ENCODE results near the gene CPSF3. TPM values are rescaled to one million over a fixed set of nuclear protein-coding genes. Genes with fewer than 3 reads are reported as not detected.

The CPSF3 gene
- total RNA-seq, 1 experiment from 2014 or later: 95.5 TPM

- no peaks in the 10 kb centered on the region for H3K9me3 ChIP-seq (ENCODE audit: control insufficient read depth, low read depth, low read length)
- H4K5ac ChIP-seq (ENCODE audit: insufficient read length, low read depth, low read length): no peak overlapping the region
- no peaks in the 10 kb centered on the region for H4K20me1 ChIP-seq (ENCODE audit: control insufficient read depth, insufficient read depth, insufficient read length)
- H3K4ac ChIP-seq (ENCODE audit: low read depth, low read length): no peak overlapping the region
- H3K9me3 Mint-ChIP-seq: no peaks in the 10 kb centered on the region
- no peaks in the 10 kb centered on the region for H3K27me3 ChIP-seq (ENCODE audit: insufficient read depth, low read length)
- H2BK5ac ChIP-seq (ENCODE audit: insufficient read length, low read length): no peak overlapping the region
- peak overlapping the region in 1 of 3 experiments; percentile 34; a peak in 1 of 7 replicates for H3K27ac Mint-ChIP-seq
- no peaks in the 10 kb centered on the region for H3K27me3 Mint-ChIP-seq (ENCODE audit: low read depth)
- H3K23ac ChIP-seq (ENCODE audit: insufficient read length, low read depth, low read length): no peak overlapping the region
- no peak overlapping the region for H4K91ac ChIP-seq (ENCODE audit: insufficient read length, low read depth, low read length)
- H2BK15ac ChIP-seq (ENCODE audit: low read depth, low read length): no peak overlapping the region
- peaks cover 11 to 42% (median 30%) of the 10 kb centered on the region in 3 experiments for H3K36me3 Mint-ChIP-seq (ENCODE audit: insufficient read depth in 1 of 3, low read depth in 3 of 3)
- no peak for DNase-seq
- H2BK120ac ChIP-seq (ENCODE audit: low read depth, low read length, poor library complexity, severe bottlenecking): no peak overlapping the region
- H3K56ac ChIP-seq (ENCODE audit: insufficient read length, low read depth, low read length): no peak overlapping the region
- H2BK20ac ChIP-seq (ENCODE audit: low read depth, low read length, poor library complexity, severe bottlenecking): no peak overlapping the region
- no peaks in the 10 kb centered on the region for H3K23me2 ChIP-seq (ENCODE audit: insufficient read length, low read depth, low read length, poor library complexity, severe bottlenecking)
- no peak overlapping the region for H3K27ac ChIP-seq (ENCODE audit: insufficient read length, low read depth, low read length)
- no peak for TF ChIP-seq CTCF (conservative IDR thresholded peaks at IDR 0.05)
- H3K18ac ChIP-seq (ENCODE audit: insufficient read length, low read depth, low read length): no peak overlapping the region
- H2BK12ac ChIP-seq (ENCODE audit: insufficient read length, low read depth, low read length): no peak overlapping the region
- no peak overlapping the region for H3K14ac ChIP-seq (ENCODE audit: insufficient read depth, low read length)
- peaks cover 2% of the 10 kb centered on the region; the same call in 1 of the 2 replicates for H3K4me1 ChIP-seq (ENCODE audit: insufficient read depth, low read length)
- H2AFZ ChIP-seq (ENCODE audit: low read length): no peak overlapping the region
- H3K79me1 ChIP-seq (ENCODE audit: insufficient read depth, low read depth, low read length, poor library complexity, severe bottlenecking): no peaks in the 10 kb centered on the region
- no CpG with 5 or more reads among the region's 6 CpGs for WGBS (ENCODE audit: extremely low coverage, insufficient read length, low lambda C conversion rate)
- no peak overlapping the region for H3K4me3 Mint-ChIP-seq
- H3T11ph ChIP-seq (ENCODE audit: low read length): no peak overlapping the region
- H3K4me2 ChIP-seq (ENCODE audit: insufficient read depth, insufficient read length, low read length): no peak overlapping the region
- peaks cover 3 to 8% of the 10 kb centered on the region in 2 experiments; a peak in 1 of 4 replicates for H3K4me1 Mint-ChIP-seq
- no peaks in the 10 kb centered on the region for H3K79me2 ChIP-seq (ENCODE audit: insufficient read depth, low read length)
- H4K8ac ChIP-seq (replicated peaks; ENCODE audit: insufficient read length, low read depth, low read length): no peak overlapping the region
- no peak overlapping the region for H3K9ac ChIP-seq (ENCODE audit: extremely low read depth, insufficient read length, low read length)
- H2AK5ac ChIP-seq (ENCODE audit: insufficient read length, low read length): no peak overlapping the region
Observed at GRCh38 chr2:9382604-9383235, 40.7 kb upstream of the CPSF3 start.
